COLO668 (cell line): ENCODE results near the gene OPN3.

Experiments used
- DNase-seq: peaks from one replicate; lab custom pipeline; 2025; ENCODE audit not compliant: unreplicated experiment; lab: John Stamatoyannopoulos, UW

OPN3 gene

GRCh38 chr1:241592273-241592958 is 47.8 kb downstream of the OPN3 start:
- no peak for DNase-seq

GRCh38 chr1:241591736-241592135 is 48.4 kb downstream of the OPN3 start:
- no peak for DNase-seq

GRCh38 chr1:241591317-241591716 is 48.9 kb downstream of the OPN3 start:
- DNase-seq = no peak

- DNase-seq = no peak
Observed at GRCh38 chr1:241590719-241591118, 49.5 kb downstream of the OPN3 start.

GRCh38 chr1:241589521-241589920 is 50.6 kb downstream of the OPN3 start:
- DNase-seq = no peak

- DNase-seq = no peak
Observed at GRCh38 chr1:241586905-241587512, 53.2 kb downstream of the OPN3 start.

- no peak for DNase-seq
Observed at GRCh38 chr1:241582921-241583321, 57.2 kb downstream of the OPN3 start.

GRCh38 chr1:241579434-241579833 is 60.7 kb downstream of the OPN3 start:
- no peak for DNase-seq

GRCh38 chr1:241574154-241574553 is 66.0 kb downstream of the OPN3 start:
- no peak for DNase-seq

GRCh38 chr1:241569848-241570247 is 70.3 kb downstream of the OPN3 start:
- no peak for DNase-seq

GRCh38 chr1:241560849-241561187 is 79.4 kb downstream of the OPN3 start:
- no peak for DNase-seq

- DNase-seq = no peak
Observed at GRCh38 chr1:241560146-241560848, 79.9 kb downstream of the OPN3 start.

GRCh38 chr1:241557551-241558193 is 82.5 kb downstream of the OPN3 start:
- DNase-seq = no peak

- no peak for DNase-seq
Observed at GRCh38 chr1:241557031-241557430, 83.1 kb downstream of the OPN3 start.

- no peak for DNase-seq
Observed at GRCh38 chr1:241555526-241555925, 84.6 kb downstream of the OPN3 start.

- DNase-seq = no peak
Observed at GRCh38 chr1:241553886-241554592, 86.1 kb downstream of the OPN3 start.

GRCh38 chr1:241551759-241552638 is 88.2 kb downstream of the OPN3 start:
- DNase-seq = no peak

- no peak for DNase-seq
Observed at GRCh38 chr1:241550318-241550717, 89.9 kb downstream of the OPN3 start.

GRCh38 chr1:241548008-241548407 is 92.2 kb downstream of the OPN3 start:
- no peak for DNase-seq
